ENCODE results near the gene ARHGEF37. TPM values are rescaled to one million over a fixed set of nuclear protein-coding genes. Genes with fewer than 3 reads are reported as not detected.
A peak's percentile ranks its signal among the peaks of the same experiment; 100 is the strongest.

Gene ARHGEF37
- total RNA-seq, 1 donor from 2014 or later, result 4.1 TPM

- no peaks in the 10 kb centered on the region for H3K27me3 ChIP-seq (ENCODE audit: control insufficient read depth, insufficient read depth, low read length)
- peak overlapping the region; percentile 93 for H3K4me3 ChIP-seq (ENCODE audit: low read depth, low read length)
- DNase-seq (ENCODE audit: low read depth), result no peak
- no peak for TF ChIP-seq CTCF (IDR thresholded peaks at IDR 0.05; ENCODE audit: insufficient read depth, low read length, poor library complexity, severe bottlenecking)
- H3K36me3 ChIP-seq (ENCODE audit: control insufficient read depth, insufficient read depth, low read length), result peaks cover 3% of the 10 kb centered on the region
Observed at GRCh38 chr5:149550268-149550583, 31.1 kb upstream of the ARHGEF37 start.

- Histone ChIP-seq H3K4me3 (ENCODE audit: low read depth, low read length) (peak overlapping the region; percentile 93), H3K27me3 (ENCODE audit: control insufficient read depth, insufficient read depth, low read length) (no peaks in the 10 kb centered on the region), H3K36me3 (ENCODE audit: control insufficient read depth, insufficient read depth, low read length) (no peaks in the 10 kb centered on the region)
- no peak for TF ChIP-seq CTCF (IDR thresholded peaks at IDR 0.05; ENCODE audit: insufficient read depth, low read length, poor library complexity, severe bottlenecking)
- no peak for DNase-seq (ENCODE audit: low read depth)
Observed at GRCh38 chr5:149550594-149551226, 30.6 kb upstream of the ARHGEF37 start.

- H3K4me3 ChIP-seq (ENCODE audit: low read depth, low read length), result peak within 1 kb of the TSS; percentile 93
- TF ChIP-seq CTCF (IDR thresholded peaks at IDR 0.05; ENCODE audit: insufficient read depth, low read length, poor library complexity, severe bottlenecking), result peak; percentile 81
Observed at GRCh38 chr5:149551227-149552037, 29.9 kb upstream of the ARHGEF37 start, which contains the start of gene CSNK1A1. Gene CSNK1A1, minus strand, starts transcription at chr5:149551439. Its CDS starts 475 bp downstream, at chr5:149550964.

GRCh38 chr5:149552038-149552494 lies 29.2 kb upstream of the ARHGEF37 start:
- DNase-seq (ENCODE audit: low read depth), result no peak
- Histone ChIP-seq H3K4me3 (ENCODE audit: low read depth, low read length) (peak overlapping the region; percentile 93), H3K36me3 (ENCODE audit: control insufficient read depth, insufficient read depth, low read length) (no peaks in the 10 kb centered on the region), H3K27me3 (ENCODE audit: control insufficient read depth, insufficient read depth, low read length) (no peaks in the 10 kb centered on the region)
- no peak for TF ChIP-seq CTCF (IDR thresholded peaks at IDR 0.05; ENCODE audit: insufficient read depth, low read length, poor library complexity, severe bottlenecking)

More at GRCh38 chr5:149551227-149552037, 29.9 kb upstream of the ARHGEF37 start, which contains the start of gene CSNK1A1:
- peak; percentile 91 for DNase-seq (ENCODE audit: low read depth)
- Histone ChIP-seq H3K27me3 (ENCODE audit: control insufficient read depth, insufficient read depth, low read length) (no peaks in the 10 kb centered on the region), H3K36me3 (ENCODE audit: control insufficient read depth, insufficient read depth, low read length) (no peaks in the 10 kb centered on the region)

- no peak for TF ChIP-seq CTCF (IDR thresholded peaks at IDR 0.05; ENCODE audit: insufficient read depth, low read length, poor library complexity, severe bottlenecking)
- no peak for DNase-seq (ENCODE audit: low read depth)
- no peaks in the 10 kb centered on the region for H3K36me3 ChIP-seq (ENCODE audit: control insufficient read depth, insufficient read depth, low read length)
- no peak overlapping the region for H3K4me3 ChIP-seq (ENCODE audit: low read depth, low read length)
- H3K27me3 ChIP-seq (ENCODE audit: control insufficient read depth, insufficient read depth, low read length), result no peaks in the 10 kb centered on the region
Observed at GRCh38 chr5:149552553-149553160, 28.6 kb upstream of the ARHGEF37 start.

Data from kidney epithelial cell (primary cell).